Activated T-cell treated with anti-CD3 and anti-CD28 coated beads for 48 hours (primary cell): ENCODE data around the gene ADAMTS2.

Source experiments
- DNase-seq: peaks from one replicate; pipeline ENCODE4 v3.0.0-alpha.2; 2020; ENCODE audit warnings: low read depth

Gene ADAMTS2

DNA sequence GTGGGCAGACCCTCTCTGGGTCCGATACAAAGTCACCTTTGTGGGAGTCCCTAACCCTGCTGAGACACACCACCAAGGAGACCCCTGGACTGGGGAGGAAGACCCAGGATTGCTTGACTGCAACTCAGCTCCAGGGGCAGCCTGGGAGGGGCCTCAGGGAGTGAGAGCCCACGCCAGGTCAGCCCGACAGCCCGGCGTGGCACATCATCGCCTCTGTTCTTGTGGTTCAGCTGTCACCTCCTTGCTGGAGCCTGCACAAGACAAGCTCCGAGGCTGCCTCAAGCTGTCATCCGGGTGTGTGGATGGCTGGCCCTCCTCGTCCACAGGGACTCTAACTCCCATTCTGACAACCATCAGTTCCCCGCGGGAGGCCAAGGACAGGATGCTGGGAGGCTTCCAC, 151.5 kb downstream of the ADAMTS2 start:
- DNase-seq = no peak

DNA sequence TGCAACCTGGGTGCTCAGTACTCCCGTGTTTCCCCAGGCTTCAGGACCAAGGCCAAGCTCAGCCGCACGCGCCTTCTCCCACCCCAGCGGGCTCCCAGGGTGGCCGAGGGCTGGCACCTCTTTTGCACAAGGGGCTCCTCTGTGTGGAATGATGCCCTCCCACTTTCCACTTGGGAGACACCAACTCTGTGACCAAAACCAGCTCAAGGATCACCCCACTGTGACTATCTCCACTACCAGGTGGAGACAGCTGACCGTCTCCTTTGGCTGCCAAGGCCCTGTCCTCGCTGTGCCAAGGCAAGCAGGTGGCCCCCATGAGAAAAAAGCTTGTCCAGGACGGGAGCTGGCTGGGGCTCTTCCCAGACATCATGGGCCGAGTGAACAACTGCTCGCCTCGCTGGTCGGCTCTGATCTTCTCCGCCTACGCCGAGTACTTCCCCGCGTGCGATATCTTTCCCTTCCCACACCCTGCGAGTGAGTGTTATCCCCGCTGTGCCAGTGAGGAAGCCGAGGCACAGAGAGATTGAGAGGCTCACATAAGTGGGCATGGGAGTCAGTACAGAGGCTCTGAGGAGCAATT, 152.3 kb downstream of the ADAMTS2 start:
- DNase-seq = no peak

DNA sequence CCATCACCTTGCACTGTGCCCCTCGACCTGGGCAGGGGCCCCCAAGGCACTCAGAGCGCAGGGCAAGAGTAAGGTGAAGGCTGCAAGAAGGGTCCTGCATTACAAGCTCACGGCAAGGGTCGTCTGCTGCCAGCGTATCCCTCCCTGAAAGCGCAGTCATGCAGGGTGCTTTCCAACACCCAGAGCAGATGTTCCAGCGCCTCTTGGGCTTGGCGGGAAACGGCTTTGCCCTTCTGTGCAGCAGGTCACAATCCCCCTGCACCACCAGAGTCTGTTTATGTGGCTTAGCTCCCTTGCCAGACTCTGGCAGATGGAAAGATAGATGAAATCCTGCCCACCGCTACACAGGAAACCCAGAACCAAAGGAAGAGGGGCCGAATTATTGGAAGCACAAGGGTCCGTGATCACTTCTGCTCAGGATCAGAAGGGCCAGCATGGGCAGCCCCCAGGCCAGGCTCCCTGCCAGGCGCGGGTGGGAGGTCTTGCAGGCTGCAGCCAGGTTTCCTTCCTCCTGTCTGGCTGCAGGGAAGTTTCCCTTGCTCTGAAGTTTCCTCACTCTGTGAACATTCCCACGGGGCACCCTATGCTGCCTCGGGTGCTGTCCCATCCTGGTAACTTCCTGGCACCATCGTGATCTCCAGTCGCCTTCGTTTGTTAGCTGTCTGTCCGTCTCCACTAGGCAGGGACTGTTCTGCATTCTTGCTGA, 152.9 kb downstream of the ADAMTS2 start:
- DNase-seq = no peak

DNA sequence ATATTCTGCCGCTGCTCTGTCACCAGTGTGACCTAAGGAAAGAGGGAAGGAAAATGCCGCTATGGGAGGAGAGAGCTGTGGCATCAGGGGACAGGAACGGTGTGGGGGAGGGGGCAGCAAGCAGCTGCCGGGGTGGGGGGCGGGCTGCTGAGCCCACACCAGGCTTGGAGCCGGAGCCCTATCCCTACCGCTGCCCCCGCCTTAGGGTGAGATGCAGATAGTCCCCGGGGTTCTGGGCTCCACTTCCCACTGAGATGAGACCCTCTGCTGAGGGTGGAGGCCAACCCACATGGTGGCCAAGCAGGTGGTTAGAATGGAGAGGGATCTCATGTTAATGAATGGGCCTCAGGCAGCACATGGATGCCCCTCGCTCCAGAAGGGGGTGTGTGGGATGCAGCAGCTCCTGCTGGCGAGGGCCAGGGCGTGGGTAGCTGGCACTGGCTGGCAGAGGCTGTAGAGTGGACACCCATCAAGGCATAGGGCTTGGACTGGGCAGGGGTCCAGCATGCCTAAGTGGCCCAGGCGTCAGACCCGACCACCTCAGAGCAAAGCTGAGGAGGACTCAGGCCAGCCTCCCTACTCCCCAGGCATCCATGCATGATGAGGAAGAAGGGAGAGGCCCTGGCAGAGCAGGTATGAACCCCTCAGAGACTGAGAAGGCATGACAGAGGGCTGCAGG, 153.6 kb downstream of the ADAMTS2 start:
- DNase-seq = no peak

DNA sequence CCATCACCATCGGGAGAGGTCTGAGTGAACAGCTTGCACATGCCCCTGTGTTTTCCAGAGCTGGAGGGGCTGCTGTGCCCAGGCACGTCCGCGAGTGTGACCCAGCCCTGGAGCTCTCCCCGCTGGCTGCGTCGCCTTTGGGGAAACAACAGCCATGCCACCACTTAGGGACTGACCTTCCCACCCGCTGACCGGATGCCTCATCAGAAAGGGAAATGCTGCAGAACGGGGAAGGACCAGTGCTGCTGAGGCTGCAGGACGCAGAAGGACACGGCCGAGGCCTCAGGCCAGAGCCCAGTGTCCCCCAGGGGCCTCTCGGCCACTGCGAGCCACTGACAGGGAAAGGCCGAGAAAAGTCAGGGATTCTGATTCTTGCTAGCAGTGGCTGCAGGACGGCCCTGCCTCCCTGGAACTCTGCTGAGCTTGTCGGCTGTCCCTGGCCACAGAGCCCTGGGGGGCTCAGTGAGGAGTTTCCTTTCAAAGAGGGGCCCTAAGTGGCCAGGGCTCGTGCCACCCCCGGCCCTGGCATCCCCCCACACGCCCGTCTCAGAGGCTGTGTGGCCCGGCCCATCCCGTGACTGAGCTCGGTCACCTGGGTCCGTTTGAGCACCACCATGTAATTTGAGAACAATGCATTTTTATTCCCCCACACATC, 154.3 kb downstream of the ADAMTS2 start:
- DNase-seq = no peak

DNA sequence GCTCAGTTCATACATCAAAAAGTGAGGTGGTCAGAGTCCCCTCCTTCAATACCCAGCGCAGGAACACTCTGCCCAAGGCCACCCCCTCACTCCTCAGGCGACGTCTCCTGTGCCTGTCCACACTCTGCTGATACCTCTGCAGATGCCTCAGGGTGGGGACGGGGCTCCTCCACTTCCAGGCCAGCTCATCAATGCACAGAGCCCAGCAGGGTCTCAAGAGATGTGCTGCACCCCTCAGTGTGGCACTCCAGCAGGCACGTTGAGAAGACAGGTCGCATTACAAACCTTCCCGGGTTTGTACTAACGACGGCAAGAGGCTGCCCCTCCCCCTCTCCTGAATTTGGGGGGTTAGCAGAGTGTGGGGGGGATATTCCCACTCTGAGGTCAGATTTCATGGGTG, 156.6 kb downstream of the ADAMTS2 start:
- no peak for DNase-seq

DNA sequence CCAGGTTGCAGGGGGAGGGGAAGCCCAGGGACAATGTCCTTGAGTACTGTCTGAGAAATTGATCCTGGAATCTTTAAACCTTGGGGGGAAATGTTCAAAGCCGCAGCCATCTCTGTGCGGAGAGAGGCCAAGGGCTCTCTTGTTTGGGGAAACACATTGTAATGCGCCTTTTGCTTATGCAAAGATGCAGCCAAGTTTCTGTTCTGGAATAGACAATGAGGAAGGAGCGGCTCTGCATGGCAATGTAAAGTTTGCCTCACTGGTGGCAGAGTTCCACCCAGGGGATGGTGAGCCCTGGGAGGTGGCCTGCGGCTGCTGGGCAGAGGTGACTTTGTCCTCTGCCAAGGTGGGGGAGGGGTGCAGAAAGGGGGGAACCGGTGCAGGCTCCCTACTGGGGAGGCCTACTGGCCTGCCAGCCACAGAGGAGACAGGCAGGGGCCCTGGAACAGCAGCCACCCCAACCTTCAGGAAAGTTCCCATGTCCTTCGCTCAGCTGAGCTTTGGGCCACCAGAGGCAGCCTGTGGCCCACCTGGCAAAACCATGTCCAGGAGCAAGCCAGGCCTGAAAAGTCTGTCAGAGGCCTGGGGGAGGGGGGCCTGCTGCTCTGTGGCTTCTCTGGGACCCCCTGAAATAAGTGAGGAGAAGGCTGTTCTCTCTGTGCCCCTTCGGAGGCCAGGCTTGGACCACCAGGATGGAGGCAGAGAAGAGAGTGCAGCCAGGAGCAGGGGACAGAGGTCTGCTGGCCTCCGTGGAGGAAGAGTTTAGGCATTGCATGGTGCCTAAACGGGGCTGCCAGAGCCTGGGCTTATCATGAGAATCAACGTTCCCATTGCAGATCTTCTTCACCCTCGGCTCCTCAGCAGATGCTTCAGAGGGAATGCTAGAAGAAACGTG, 157.3 kb downstream of the ADAMTS2 start:
- DNase-seq = no peak

DNA sequence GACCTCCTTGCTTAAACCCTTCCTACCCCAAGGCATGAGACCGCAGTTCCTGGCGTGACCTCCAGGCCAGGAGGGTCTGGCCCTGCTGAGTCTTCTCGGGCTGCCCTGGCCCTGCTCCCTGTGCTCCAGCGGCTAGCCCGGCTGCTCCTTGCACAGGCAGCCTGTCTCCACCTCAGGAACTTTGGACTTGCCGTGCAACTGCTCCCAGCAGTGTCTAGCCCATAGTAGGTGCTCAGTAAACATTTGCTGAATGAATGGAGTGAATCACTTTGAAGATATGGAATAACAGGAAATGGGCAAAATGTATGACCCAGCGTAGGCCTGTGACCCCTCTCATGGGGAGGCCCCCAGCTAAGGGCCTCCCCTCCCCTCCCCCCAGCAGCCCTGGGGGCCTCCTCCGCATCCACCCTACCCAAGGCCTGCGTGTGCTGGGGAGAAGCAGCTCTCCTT, 158.0 kb downstream of the ADAMTS2 start:
- no peak for DNase-seq

DNA sequence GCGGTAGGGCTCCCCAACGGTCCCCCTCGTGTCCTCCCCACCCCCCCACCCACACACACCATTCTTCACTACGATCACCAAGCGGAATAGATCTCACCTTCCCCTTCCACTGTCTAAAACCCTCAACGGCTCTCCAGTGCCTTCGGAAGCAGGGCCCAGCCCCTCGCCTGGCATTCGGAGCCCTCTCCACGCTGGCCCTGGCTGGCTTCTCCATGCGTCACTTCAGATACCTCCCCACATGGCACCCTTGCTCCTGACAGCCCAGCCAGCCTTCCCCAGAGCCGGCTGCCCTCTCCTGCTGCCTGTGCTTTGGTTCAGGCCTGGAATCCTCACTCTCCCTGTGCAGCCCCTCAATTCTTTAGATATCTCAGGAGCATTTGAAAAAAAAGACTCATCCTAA, 158.5 kb downstream of the ADAMTS2 start:
- DNase-seq = no peak

DNA sequence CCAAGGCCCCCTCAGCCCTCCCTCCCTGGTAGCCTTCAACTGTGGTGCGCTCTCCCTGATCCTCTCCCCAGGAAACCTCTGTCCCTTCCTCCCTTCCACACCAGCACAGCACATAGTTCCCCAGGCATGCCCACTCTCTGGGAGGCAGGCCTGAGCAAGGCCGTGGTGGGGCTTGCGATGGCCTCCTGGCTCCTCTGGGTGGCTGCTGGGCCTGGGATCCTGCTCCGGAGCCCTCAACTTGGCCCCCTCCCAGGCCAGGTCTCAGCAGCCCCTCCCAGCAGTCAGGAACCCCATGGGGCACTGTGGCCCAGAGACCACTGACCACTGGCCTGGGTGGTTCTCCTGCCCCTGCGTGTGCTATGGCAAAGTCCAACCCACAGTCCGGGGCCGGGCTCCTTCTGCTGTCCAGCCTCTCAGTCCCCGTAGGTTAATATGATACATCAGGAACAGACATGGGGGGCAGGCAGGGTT, 159.3 kb downstream of the ADAMTS2 start:
- DNase-seq = no peak

DNA sequence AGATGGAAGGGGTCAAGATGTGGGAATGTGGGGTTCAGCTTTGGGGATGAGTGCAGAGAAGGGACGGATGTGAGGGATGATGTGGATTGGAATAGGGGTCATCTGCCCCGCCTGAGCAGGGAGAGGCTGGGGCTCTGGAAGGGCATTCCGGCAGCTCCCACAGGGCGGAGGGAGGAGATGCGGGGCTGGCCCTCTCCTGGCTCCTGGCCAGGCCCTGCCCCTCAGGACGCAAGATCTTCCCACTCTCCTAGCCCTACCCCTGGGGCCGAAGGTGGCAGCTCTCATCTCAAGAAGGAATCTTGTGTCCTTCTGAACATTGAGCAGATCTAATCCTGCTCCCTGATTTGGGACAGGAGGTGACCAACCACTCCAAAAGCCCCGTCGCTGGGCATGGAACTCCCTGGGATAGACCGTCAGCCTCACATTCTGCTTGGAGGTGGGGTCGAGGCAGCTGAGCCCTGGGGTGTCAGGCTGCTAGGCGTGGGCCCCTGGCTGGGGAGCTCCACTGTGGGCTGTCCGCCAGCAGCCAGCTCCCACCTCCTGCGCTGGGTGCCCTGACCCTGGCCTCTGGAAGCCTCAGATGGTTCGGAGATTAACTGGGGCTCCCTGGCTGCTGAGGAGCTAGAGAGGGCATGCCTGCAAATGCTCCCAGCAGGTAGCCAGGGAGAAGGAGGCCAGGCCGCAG, 159.9 kb downstream of the ADAMTS2 start:
- no peak for DNase-seq

DNA sequence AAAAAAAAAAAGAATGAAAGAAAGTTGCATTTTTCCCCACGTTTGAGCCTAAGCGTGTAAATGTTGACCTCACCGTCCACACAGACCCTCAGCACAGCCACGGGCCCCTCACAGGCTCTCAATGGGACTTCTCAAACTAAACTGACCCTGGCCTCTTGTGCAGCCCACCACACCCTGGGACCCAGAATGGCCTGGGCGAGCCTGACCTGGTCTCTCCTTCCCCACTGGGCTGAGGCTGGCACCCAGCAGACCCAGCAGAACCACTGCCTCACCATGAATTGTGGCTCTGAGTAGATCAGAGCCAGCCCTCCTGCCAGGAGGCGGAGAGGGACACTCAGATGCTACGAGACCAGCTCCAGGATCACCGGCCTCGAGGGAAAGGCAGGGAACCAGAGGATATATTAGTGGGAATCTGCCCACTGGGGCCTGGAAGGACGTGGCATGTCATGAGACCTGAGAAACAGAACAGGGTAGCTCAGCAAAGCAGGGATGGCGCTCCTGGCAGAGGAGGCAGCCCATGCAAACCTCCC, 160.7 kb downstream of the ADAMTS2 start:
- DNase-seq = no peak

DNA sequence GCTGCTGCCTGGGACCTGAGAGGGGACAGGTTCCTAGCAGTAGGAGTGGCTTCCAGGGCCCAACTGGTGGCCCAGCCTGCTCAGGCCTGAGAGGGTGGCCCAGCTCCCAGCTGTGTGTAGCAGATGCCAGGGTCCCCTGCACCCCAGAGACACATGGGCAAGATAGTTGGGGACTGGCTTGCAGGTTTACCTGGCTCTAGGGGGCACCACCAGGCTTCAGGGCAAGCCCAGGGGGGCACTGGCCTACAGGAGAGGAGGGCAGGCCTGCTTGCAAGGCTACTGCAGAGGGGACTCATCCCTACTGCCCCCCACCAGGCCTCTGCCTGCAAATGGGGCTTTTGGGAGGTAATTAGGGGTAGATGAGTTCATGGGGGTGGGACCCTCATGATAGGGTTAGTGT, 161.8 kb downstream of the ADAMTS2 start:
- no peak for DNase-seq

DNA sequence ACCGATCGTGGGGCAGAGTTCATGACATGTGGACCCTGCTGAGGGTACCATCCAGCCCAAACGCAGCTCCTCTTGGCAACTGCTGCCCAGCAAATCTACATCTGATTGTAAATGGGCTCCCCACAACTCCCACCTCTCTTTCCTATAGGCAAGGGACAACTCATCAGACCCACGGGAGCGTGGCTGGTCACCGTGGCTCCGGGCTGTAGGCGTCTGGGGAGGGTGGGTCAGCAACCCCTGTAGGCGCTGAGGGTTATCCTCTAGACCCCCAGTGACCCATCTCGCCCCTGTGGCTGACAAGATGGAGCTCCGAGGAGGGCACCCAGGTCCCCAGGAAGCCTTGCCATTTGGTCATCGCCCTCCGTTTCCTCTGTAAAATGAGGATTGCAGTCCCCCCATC, 162.7 kb downstream of the ADAMTS2 start:
- DNase-seq = no peak

DNA sequence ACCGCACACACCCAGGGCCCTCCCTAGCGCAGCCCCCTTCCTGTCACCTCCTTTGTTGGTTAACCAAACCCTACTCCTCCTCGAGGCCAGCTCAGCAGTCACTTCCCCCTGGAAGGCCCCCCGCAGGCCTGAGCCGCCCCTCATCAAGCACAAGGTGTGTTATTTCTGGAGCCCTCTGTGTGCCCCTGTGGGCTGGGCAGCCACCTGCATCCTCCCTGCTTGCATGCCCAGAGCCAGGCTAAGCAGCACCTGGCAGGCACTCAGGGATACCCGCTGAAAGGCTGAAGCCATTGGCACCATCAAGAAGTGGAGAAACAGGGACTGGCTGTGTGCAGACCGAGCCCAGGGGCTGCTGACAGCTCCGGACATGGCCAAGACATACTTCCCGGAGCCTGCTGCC, 163.3 kb downstream of the ADAMTS2 start:
- no peak for DNase-seq

DNA sequence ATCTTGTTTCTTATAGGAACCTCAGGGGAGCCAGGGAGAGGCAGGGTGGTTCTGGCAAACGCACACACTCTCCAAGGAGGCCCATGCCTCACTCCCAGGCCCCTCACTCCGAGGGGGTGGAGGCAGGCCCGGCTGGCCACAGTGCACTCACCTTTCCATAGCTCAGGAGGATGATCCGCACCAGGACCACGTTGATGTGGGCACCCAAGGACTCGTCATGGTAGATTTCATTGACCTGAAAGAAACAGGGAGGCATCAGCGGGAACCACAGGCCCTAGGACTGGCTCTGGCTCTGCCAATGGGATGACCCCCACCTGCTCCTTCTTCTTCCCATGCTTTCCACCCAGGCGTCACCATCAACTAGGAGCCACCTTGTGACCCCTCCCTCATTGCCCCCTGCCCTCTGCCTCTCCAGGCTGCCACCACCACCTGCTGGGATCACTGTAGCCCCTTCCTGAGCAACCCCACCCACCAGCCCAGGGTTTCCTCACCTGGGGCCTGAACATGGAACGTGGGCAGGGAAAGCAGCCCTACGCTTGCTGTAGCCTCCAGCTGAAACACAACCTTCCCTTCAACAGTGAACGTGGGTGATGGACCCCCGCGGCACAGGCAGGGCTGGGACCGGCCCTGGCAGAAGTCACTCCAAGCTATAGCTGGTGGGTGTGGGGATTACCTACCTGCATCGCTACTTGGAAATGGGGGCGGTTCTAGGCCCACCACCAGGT, 164.2 kb downstream of the ADAMTS2 start:
- no peak for DNase-seq

DNA sequence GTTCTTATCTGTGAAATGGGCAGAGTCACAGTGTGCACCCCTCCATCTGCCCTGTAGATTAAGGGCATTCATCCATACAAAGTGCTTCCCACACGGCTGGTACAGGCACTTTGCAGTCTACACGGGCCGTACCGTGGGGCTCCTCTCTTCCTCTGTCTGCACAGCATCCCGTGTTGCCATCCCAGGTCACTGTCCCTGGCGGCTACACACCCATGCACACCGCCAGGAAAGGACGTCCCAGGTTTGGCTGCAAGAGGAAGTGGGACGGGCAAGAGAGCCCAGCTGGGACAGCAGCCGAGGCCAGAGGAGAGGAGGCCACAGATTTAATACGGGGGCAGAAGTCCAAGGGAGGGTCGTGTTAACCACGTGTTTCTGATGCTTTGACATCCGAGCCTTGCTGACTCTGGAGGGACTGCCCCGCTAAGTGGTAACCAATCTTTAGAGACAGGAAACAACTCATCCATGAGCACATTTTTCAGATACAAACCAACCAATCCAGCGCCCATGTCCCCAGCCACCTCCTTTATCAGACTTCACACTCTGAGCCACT, 165.1 kb downstream of the ADAMTS2 start:
- no peak for DNase-seq

DNA sequence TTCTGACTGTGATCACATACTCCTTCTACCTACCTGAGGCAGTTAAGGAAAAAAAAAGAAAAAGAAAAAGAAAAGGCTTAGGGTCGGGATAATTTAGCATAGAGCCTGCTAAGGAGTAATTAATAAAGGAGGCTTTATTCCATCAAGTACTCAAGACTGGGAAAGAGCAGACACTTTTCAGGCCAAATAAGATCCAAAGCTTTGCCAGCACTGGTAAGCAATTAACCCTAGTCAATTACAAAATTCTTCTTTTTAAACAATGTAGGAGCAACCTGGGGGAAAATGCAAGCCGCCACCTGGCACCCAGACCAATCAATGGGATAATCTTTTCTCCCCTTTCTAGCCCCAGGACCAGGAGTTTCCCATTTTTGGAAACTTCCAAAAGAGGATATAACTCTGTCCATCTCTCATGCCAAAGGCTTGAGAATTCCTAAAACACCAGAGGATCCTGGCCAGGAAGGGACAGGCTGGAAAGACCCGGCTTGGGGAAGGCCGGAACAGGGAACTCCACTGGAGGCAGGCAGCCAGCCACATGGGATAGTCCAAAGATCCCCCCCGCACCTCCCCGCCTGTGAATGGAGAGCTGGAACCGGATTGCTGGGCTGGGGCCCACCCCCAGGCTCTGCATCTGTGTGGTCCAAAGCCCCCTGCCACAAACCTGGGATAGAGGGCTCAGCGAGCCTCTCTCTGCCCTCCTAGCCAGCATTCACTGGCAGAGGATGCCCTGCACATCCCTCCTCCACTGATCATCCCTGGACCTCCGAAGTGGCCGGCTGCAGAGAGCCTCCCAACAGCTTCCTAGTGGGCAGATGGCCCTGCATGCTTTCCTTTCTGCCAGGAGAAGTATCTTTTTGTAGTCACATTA, 167.3 kb downstream of the ADAMTS2 start:
- DNase-seq = no peak
